Stimulated activated CD4-positive, alpha-beta T cell treated with anti-CD3 and anti-CD28 coated beads, Interleukin-12 subunit alpha, Interleukin-12 subunit beta, amount 100 ng/mL, for 24 hours (primary cell): ENCODE measurements around the gene ADRA2B.

Source experiments
- DNase-seq, 2 experiments: peaks; one replicate each; pipeline ENCODE4 v3.0.0-alpha.2; 2020; ENCODE audit warnings: low read depth in 2 of 2

The ADRA2B gene

DNA sequence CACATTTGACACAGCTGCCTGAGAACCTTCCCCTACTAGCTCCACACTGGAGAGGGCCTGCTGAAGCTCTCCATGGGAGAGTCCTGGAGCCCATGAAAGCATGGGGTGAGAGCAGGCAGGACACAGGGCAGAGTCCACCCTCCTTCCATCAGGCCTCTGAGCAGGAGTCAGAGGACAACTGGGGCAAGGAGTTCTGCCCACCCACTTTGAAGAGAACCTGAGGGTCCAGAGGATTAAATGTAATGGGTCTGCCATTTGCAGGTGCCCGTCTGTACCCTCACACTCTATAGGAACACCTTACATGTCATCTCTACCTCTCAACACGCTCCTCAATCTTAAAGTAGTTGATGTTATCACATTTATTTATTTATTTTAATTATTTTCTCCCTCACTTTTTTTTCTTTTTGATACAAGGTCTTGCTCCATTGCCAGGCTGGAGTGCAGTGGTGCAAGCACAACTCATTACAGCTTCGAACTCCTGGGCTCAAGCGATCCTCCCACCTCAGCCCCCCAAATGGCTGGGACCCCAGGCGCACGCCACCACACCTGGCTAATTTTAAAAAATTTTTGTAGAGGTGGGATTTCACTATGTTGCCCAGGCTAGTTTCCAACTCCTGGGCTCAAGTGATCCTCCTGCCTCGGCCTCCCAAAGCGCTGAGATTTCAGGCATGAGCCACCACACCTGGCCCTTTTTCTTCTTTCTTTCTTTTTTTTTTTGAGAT is 10.2 kb downstream of the ADRA2B start:
- DNase-seq, result no peak

- DNase-seq, result no peak
Measured at GRCh38 chr2:96105152-96105915, 11.0 kb downstream of the ADRA2B start.

GRCh38 chr2:96104487-96104861 is 11.9 kb downstream of the ADRA2B start:
- DNase-seq, result no peak

DNA sequence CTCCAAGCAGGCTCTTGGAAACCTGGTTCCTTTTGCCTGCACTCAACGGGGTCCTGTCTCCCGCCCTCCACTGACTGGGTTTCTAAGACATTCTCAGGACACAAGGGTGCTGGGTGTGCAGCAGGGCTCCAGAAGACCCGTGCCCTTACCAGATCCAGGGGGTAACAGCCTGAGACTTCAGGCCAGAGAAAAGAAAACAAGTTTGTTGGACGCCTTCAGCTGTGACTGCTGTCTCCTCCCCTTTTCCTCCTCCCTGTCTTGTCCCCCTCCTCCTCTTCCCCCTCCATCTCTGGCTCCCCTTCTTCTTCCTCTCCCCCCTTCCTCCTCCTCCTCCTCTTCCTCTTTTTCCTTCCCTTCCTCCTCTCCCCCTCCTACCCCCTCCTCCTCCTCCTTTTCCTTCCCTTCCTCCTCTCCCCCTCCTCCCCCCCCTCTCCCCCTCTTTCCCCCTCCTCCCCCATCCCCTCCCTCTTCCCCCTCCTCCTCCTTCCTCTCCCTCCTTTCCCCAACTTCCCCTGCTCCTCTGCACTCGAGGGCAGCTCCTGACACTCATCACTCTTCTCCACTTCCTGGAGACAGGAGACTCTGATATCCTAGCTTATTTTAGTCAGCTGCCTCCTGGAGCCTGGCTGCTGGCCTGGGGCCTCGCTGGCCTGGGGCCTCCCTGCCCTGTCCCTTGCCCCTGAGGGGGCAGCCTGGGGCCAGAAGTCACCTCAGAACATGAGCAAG is 12.4 kb downstream of the ADRA2B start:
- no peak for DNase-seq

- no peak for DNase-seq
Measured at GRCh38 chr2:96103187-96103601, 13.2 kb downstream of the ADRA2B start.

DNA sequence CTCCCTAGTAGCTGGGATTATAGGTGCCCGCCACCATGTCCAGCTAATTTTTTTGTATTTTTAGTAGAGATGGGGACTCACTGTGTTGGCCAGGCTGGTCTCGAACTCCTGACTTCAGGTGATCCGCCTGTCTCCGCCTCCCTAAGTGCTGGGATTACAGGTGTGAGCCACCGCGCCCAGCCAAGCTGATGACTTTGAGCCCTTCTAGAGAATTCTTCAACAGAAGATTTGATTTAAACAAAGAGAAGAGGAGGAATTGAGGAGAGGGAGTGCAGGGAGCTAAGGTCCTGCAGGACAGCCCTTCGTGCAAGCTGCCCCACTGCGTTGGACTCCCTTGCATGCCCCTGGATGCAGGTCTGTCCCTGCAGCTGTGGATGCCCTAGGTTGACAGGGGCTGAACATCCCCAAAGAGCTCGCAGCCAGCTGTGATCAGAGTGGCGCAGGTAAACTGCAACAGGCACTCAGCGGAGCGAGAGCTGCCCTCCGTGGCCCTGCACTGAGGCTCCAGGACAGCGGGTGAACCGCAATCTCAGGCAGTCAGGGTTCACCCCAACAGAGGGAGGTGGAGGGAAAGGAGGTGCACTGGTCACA is 13.7 kb downstream of the ADRA2B start:
- no peak for DNase-seq

DNA sequence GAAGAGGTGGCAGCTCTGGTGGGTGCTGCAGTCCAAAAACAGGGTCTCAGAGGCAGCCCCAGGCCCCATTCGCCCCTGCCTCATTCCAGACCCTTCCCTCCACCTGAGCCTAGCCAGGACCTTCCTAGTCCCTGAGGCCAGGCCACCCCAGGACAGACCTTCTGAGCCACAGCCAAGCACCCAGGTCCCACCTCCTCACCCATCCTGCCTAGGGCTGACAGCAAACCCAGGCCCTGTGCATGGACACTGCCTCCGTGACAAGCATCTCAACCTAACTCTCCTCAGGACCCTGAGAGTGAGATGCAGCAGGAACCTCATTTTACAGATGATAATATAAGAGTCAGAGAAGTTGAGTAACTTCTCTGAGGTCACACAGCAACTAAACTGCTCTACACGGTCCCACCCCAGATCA is 15.5 kb downstream of the ADRA2B start:
- DNase-seq, result no peak

- DNase-seq, result no peak
Measured at GRCh38 chr2:96099861-96100798, 16.2 kb downstream of the ADRA2B start.

- DNase-seq, result no peak
Measured at GRCh38 chr2:96098900-96099590, 17.3 kb downstream of the ADRA2B start.

GRCh38 chr2:96097951-96098823 is 18.2 kb downstream of the ADRA2B start:
- DNase-seq, result no peak

GRCh38 chr2:96097441-96097840 is 18.9 kb downstream of the ADRA2B start:
- DNase-seq, result no peak

DNA sequence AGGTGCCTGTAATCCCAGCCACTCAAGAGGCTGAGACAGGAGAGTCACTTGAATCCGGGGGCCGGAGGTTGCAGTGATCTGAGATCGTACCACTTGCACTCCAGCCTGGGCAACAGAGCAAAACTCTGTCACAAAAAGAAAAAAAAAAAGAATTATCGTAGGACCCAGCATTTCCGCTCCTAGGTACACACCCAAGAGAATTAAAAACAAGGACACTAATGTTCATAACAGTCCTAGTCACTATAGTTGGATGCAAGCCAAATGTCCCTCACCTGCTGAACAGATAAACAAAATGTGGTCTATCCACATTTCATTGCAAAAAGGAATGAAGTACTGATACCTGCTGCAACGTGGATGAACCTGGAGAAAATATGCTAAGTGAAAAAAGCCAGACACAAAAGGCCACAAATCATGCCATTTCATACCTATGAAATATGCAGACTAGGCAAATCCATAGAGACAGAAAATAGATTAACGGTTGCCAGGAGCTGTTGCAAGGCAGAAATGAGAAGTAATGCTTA is 21.2 kb downstream of the ADRA2B start:
- DNase-seq, result no peak

DNA sequence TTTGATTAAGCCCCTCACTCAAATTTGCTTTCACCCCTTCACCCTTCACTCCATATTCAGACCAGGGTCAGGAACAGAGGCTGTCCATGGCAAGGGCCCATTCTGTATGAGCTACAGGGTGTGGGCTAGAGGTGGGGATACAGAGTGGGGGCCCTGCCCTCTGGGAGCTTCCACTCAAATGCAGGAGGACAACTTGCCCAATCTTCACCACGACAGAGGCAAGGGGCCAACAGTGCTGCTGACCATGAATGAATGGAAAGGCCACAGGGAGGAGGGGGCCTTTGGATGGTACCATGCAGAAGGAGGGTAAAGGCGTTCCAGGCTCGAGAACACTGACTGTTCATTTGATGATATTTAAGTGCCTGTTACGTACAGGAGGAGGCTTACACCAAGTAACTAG is 22.8 kb downstream of the ADRA2B start:
- DNase-seq, result no peak

DNA sequence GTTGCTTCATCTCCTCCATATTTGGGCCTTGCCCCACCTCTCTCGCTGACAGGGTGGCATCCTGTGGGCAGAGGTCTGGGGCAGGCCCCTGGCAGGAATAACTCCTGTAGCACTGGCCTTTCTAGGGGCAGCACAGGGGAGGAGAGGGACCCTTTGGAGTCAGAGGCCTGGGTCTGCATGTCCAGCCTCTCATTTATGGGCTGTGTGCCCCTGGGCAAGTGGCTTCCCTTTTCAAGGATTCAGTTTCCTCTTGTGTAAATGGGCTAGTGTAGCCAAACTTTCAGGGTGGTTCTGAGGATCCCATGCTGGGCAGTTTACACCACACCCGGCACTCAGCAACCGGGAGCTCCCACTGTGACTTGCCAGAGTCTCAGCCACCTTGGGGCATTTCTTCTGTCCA is 23.4 kb downstream of the ADRA2B start:
- no peak for DNase-seq

DNA sequence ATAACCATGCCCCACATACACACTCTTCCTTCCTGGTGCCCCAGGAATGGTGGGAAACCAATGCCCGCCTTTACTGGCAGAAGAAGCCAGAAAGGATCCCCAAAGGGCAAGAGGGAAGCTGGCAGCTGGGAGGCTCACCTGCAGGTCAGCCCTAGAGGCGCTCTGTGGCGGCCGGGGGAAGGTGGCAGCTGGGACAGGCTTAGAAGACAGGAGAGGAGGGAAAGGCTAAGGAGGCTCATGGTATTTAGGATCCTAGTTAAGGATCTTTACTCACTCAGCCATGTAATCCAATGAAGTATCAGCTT is 23.8 kb downstream of the ADRA2B start:
- no peak for DNase-seq

DNA sequence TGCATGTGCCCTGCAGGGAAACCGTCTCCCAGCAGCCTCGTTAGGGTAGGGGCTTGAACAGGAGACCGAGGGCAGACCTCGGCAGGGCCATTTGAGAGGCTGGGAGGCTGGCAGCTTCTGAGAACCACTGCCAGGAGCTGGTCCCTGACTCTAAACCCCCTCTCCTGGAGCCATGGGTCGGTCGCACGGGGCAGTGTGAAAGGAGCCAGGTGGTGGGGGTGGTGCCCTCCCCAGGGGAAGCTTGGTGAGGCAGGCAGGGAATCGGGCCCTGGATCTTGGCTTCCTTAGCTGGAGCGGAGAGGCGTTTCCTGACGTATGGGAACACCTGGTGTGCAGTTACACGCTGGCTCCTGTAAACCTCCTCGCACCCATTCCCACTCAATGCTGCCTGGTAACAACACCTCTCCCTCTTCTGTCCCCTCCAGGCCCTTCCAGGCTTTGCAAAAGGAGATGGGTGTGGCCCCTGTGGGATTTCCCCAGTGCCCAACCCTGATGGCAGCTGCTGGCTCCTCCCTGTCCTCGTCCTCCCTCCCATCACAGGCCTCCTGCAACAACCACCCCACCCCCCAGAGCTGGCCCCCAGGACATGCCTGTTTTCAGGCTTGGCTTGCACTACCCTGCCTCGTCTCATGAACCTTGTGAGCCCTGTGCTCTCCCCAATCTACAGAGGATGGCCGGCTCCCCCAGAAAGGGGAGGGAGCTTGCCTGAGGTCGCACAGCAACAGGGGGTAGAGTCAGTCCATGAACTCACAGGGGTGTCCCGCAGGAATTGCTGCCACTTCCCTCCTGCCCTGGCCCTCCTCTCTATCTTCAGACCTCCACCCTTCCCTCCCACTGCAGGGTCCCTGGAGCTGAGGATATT is 24.4 kb downstream of the ADRA2B start:
- DNase-seq, result no peak

DNA sequence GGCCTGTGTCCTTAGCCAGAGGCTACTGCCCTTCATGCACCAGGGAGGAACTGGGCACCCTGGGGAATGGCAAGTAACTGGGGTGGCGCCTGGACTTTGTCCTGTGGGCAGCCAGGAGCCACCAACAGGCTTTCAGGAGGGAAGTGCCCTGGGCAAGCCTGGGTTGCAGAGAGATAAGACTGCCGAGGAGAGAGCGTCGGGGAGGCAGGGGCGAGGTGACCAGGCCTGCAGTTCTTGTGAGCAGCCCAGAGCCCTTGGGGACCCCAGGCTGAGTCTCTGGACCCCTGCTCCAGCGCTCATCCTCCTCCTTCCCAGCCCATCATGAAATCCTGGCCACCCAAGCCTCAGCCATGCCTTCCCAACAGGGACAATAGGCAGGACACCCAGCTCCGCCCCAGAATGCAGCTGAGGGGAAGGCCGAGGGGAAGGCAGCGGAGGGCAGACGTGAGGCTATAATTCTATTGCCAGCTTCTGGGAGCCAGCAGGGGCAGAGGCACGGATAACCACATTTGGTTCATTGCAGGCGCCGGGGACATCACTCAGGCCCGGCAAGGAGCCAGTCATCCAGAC is 25.1 kb downstream of the ADRA2B start:
- no peak for DNase-seq

- no peak for DNase-seq
Measured at GRCh38 chr2:96090196-96090926, 26.0 kb downstream of the ADRA2B start.
